ENCODE data around the gene ZMYND8.

- TF ChIP-seq CTCF (conservative IDR thresholded peaks at IDR 0.05; ENCODE audit: low read depth, low read length) (no peak), POLR2A (IDR thresholded peaks at IDR 0.05; ENCODE audit: low read depth, low read length) (no peak), MAZ (IDR thresholded peaks at IDR 0.05; ENCODE audit: borderline replicate concordance, low read depth, low read length) (no peak), CEBPB (IDR thresholded peaks at IDR 0.05; ENCODE audit: low read depth, low read length) (no peak), ELK1 (IDR thresholded peaks at IDR 0.05; ENCODE audit: borderline replicate concordance, low read depth, low read length) (no peak), MXI1 (IDR thresholded peaks at IDR 0.05; ENCODE audit: borderline replicate concordance, low read depth, low read length) (no peak)
Observed at GRCh38 chr20:47161411-47161810, 195.1 kb downstream of the ZMYND8 start.

All from IMR-90 (cell line).